GM12873 (cell line): Measurements from ENCODE around the gene ZNF581.

Experiments used
- TF ChIP-seq, protein P1 (sequence below): IDR thresholded peaks from 2 replicates; pipeline ENCODE4 v1.5.1; 2012; ENCODE audit warnings: low read depth, mild to moderate bottlenecking, moderate library complexity, low read length, control low read depth; ENCODE audit not compliant: insufficient read depth; ENCODE audit errors: missing control alignments

Gene ZNF581

GRCh38 chr19:55670280-55671053 lies 27.0 kb downstream of the ZNF581 start:
- TF ChIP-seq, protein P1, sequence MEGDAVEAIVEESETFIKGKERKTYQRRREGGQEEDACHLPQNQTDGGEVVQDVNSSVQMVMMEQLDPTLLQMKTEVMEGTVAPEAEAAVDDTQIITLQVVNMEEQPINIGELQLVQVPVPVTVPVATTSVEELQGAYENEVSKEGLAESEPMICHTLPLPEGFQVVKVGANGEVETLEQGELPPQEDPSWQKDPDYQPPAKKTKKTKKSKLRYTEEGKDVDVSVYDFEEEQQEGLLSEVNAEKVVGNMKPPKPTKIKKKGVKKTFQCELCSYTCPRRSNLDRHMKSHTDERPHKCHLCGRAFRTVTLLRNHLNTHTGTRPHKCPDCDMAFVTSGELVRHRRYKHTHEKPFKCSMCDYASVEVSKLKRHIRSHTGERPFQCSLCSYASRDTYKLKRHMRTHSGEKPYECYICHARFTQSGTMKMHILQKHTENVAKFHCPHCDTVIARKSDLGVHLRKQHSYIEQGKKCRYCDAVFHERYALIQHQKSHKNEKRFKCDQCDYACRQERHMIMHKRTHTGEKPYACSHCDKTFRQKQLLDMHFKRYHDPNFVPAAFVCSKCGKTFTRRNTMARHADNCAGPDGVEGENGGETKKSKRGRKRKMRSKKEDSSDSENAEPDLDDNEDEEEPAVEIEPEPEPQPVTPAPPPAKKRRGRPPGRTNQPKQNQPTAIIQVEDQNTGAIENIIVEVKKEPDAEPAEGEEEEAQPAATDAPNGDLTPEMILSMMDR = no peak

DNA sequence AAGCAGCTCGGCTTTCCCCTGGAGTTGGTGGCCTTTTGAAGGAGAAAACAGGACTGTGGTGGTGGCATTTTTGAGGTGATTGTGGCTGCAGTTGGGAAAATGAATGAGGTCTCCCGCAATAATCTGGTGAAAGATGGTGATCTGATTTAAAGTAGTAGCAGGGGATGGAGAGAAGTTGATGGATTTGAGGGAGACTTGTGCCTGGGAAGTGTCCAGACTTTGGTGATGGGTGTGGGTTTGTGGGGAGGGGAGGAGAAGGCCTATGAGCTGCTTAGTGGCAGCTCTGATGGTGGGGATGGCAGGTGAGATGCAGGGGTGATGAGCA lies 27.6 kb downstream of the ZNF581 start:
- TF ChIP-seq, protein P1 = no peak

DNA sequence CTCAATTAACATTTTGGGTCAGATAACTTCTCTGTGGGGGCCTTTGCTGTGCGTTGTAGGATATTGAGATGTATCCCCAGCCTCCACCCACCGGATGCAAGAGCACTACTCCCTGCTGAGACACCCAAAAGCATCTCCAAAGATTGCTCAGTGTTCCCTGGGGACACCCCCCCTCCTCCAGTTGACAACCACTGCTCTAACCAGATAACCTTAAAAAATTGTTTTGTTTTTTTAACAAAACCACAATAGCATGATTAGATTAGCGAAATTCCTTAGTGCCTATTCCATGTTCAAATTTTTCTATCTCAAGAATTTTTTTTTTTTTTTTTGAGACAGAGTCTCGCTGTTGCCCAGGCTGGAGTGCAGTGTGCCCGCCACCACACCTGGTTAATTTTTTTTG lies 29.0 kb downstream of the ZNF581 start:
- TF ChIP-seq, protein P1 = no peak

DNA sequence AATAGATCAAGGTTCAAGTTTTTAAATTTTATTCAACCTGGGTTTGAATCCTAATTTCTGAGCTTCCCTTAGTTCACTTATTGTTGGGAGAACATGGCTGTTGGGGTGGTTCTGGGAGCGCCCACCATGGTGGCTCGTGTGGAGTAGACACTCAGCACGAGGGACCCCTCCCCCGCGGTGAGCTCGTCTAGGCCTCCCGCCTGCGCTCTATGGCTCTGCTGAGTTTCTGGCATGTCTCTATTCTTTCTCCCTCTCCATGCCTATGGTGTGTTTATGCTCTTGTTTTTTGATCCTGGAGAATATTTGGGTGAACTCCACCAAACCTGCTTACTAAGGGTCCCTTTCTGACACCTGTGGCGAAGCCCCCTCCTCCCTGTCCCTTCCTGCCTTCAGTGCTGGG lies 30.0 kb downstream of the ZNF581 start:
- TF ChIP-seq, protein P1 = no peak

DNA sequence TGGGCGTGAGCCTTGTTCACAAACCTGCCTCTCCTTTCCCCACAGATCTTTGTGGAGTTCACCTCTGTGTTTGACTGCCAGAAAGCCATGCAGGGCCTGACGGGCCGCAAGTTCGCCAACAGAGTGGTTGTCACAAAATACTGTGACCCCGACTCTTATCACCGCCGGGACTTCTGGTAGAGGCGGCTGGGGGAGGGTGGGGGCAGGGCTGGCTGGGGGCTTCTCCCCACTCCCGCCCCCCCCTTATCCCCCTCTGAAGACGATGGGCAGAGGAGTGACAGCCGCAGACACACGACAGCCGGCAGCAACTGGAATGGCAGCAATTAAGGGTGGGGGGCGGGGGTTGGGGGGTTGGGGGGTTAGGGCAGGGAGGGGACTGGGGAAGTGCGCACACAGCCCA lies 30.4 kb downstream of the ZNF581 start:
- TF ChIP-seq, protein P1 = no peak

GRCh38 chr19:55674459-55674840 lies 31.0 kb downstream of the ZNF581 start:
- TF ChIP-seq, protein P1 = no peak

- TF ChIP-seq, protein P1 = no peak
Observed at GRCh38 chr19:55674841-55675660, 31.6 kb downstream of the ZNF581 start, which contains the start of gene EPN1. TSS of gene EPN1 (plus strand) at chr19:55675226. CDS start at chr19:55678628, 3,402 bp downstream.
